ENCODE results near the gene NR1I2.

GRCh38 chr3:119808244-119808643 lies 26.3 kb downstream of the NR1I2 start:
- TF ChIP-seq POLR2AphosphoS5 (IDR thresholded peaks at IDR 0.05; ENCODE audit: borderline replicate concordance, low read depth, low read length) (no peak), EZH2 (IDR thresholded peaks at IDR 0.05) (no peak), FOXP2 (optimal IDR thresholded peaks at IDR 0.05; ENCODE audit: control extremely low read depth, extremely low read length, insufficient read depth) (no peak)
